OCI-LY3 (cell line): ENCODE results near the gene CELF4.

Experiments used
- EZH2phosphoT487 ChIP-seq: fragments of 200-600 bp; shearing (Covaris generic); IDR thresholded peaks from 2 replicates; pipeline ENCODE4 v1.6.1; 2018; ENCODE audit warnings: antibody characterized with exemption, mixed run types, low read depth
- TF ChIP-seq, protein P1 (sequence below): fragments of 200-600, 300-600 bp; sonication (generic); IDR thresholded peaks from 2 replicates; pipeline ENCODE4 v1.5.1; 2014; ENCODE audit warnings: antibody characterized with exemption, low read length, low read depth

DNA sequence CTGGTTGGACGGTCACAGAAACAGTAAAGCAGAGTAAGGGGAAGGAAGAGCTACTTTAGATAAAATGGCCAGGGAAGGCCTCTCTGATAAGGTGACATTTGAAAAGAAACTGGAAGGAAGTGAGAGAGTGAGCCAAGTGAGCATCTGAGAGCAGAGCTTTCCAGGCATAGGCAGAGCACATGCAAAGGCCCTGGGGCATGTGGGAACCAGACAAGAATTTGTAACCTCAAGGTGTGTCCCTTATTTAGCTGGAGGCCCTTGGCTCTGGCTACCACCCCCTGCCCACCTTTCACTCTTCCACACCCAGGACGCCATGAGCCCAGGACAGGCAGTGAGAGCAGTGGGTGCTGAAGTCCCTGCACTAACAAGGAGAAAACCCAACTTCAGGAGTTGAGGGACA is 116.0 kb downstream of the CELF4 start:
- TF ChIP-seq, protein P1, sequence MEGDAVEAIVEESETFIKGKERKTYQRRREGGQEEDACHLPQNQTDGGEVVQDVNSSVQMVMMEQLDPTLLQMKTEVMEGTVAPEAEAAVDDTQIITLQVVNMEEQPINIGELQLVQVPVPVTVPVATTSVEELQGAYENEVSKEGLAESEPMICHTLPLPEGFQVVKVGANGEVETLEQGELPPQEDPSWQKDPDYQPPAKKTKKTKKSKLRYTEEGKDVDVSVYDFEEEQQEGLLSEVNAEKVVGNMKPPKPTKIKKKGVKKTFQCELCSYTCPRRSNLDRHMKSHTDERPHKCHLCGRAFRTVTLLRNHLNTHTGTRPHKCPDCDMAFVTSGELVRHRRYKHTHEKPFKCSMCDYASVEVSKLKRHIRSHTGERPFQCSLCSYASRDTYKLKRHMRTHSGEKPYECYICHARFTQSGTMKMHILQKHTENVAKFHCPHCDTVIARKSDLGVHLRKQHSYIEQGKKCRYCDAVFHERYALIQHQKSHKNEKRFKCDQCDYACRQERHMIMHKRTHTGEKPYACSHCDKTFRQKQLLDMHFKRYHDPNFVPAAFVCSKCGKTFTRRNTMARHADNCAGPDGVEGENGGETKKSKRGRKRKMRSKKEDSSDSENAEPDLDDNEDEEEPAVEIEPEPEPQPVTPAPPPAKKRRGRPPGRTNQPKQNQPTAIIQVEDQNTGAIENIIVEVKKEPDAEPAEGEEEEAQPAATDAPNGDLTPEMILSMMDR: no peak
- no peak for TF ChIP-seq EZH2phosphoT487
